Epithelial cell of esophagus (primary cell): Measurements from ENCODE around the gene TPCN2.

Experiments used
- DNase-seq: peaks from one replicate; pipeline ENCODE4 v3.0.0; 2010; ENCODE audit warnings: low read depth
- H3K4me3 ChIP-seq: 2 replicates; pipeline ENCODE4 v1.5.1; 2011; ENCODE audit warnings: mild to moderate bottlenecking, low read length, control low read depth
- TF ChIP-seq, protein P1 (sequence below): IDR thresholded peaks from 2 replicates; pipeline ENCODE4 v1.5.1; 2011; ENCODE audit warnings: low read depth, mild to moderate bottlenecking, low read length, control low read depth, inconsistent platforms; ENCODE audit not compliant: insufficient read depth; ENCODE audit errors: missing control alignments

The TPCN2 gene

DNA sequence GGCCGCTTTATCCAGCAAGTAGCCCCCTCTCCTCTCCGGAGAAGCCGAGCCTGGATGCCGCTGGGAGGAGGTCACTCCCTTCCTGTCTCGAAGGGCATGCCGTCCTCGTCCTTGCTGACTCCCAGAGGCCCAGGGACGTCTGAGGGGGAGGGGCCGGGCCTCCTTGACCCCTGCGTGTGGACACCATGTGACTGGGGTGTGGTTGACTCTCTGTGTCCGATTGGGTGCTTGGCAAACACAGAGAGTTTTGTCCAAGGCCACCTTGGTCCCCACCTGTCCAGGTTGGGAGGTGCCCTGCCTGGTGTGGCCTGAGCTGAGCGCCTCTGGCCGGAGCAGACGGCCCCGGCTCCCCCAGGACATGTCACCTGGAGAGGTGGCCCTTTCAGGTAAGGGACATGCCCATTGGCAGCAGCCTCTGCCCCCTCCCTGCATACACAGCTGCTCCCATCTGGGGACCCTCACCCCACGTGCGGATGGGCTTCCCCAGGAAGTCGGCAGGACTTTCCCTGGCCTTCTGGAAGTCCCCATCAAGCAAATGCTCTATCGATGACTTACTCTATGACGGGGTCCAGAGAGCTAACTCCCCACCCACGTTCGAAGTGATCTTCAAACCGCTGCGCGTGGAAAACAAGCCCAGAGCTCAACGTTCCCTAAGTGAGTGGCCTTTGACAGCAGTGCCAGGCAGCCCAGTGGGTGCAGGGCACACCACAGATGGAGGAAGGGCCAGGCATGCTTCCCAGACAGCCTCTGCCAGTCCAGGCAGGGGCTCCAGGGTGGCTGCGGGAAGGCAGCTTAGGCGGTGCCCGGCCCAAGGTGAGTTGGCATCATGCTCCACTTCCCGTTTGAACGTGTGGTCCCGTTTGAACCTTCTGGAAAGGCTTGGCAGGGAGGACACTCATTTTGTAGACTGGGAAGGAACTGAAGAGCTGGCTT, 106.8 kb downstream of the TPCN2 start, which contains the start of gene SMIM38:
Gene SMIM38, plus strand, starts transcription at position 634 of the 933 bp plus-strand sequence. CDS start 1,912 bp downstream, outside the sequence.
- TF ChIP-seq, protein P1, sequence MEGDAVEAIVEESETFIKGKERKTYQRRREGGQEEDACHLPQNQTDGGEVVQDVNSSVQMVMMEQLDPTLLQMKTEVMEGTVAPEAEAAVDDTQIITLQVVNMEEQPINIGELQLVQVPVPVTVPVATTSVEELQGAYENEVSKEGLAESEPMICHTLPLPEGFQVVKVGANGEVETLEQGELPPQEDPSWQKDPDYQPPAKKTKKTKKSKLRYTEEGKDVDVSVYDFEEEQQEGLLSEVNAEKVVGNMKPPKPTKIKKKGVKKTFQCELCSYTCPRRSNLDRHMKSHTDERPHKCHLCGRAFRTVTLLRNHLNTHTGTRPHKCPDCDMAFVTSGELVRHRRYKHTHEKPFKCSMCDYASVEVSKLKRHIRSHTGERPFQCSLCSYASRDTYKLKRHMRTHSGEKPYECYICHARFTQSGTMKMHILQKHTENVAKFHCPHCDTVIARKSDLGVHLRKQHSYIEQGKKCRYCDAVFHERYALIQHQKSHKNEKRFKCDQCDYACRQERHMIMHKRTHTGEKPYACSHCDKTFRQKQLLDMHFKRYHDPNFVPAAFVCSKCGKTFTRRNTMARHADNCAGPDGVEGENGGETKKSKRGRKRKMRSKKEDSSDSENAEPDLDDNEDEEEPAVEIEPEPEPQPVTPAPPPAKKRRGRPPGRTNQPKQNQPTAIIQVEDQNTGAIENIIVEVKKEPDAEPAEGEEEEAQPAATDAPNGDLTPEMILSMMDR, result no peak
- DNase-seq, result no peak
- no peak within 1 kb of the TSS for H3K4me3 ChIP-seq

DNA sequence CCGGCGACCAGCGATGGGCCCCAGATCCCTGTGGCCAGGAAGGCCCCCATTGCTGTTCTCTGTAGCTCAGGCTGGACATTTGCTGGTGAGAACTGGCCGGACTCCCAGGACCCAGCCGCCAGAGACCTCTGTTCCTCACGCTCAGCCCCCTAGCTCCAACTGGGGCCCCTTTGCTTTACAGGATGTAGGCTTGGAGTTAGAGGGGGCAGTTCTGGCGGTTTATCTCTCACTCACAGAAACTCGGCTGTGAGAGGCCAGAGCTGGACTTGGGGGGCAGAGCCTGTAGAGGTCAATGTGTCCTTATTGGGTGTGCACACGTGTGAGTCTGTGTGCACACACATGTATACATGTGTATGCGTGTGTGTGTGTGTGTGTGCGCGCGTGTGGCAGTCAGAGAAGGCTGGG, 107.5 kb downstream of the TPCN2 start:
- no peak for DNase-seq
- H3K4me3 ChIP-seq, result no peak overlapping the region
- TF ChIP-seq, protein P1, result no peak

- peak; percentile 31 for DNase-seq
- TF ChIP-seq, protein P1, result no peak
- H3K4me3 ChIP-seq, result no peak overlapping the region
Observed at GRCh38 chr11:69156673-69157155, 108.0 kb downstream of the TPCN2 start.

- no peak for DNase-seq
- TF ChIP-seq, protein P1, result no peak
- no peak overlapping the region for H3K4me3 ChIP-seq
Observed at GRCh38 chr11:69157156-69157821, 108.6 kb downstream of the TPCN2 start.

DNA sequence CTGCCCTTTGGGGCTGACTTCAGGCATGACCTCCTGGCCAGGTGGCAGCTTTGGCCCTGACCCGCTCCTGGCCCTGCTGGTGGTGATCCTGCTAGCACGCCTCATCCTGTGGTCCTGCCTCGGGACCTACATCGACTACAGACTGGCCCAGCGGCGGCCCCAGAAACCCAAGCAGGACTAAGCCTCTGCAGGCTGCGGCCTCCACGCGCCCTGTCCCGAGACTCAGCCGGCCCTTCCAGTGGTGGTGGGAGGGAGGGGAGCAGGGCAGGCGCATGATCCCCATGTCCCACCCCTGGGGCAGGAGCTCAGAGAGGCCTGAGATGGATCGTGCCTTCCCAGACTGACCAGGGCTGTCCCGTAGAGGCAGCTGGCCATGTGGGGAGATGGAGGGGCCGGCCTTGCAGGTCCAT, 109.1 kb downstream of the TPCN2 start:
- DNase-seq, result no peak
- TF ChIP-seq, protein P1, result no peak
- no peak overlapping the region for H3K4me3 ChIP-seq

- no peak for DNase-seq
- TF ChIP-seq, protein P1, result no peak
- no peak overlapping the region for H3K4me3 ChIP-seq
Observed at GRCh38 chr11:69158301-69159149, 109.8 kb downstream of the TPCN2 start.
